GM23338 (cell line): ENCODE results near the gene MRPS34.
"Not testable (repeated sequence)": the region's sequence is repeated elsewhere in the genome, so short reads cannot be mapped to it uniquely, and the experiment has no call there.

ENCODE experiments used
- CTCF ChIP-seq, 2 experiments: fragments of 200-600 bp in 1 of 2; sonication (generic) in 1 of 2; conservative IDR thresholded peaks; 2 replicates each; pipeline versions ENCODE4 v1.5.1 to v1.6.1; 2016 to 2017; ENCODE audit warnings: antibody characterized with exemption in 2 of 2, low read depth in 2 of 2, mild to moderate bottlenecking in 2 of 2, moderate library complexity in 1 of 2
- ZNF114 ChIP-seq: fragments of 250-450 bp; sonication (Bioruptor Pico); IDR thresholded peaks from 2 replicates; pipeline ENCODE4 v1.5.0; 2020; ENCODE audit warnings: mild to moderate bottlenecking, moderate library complexity

DNA sequence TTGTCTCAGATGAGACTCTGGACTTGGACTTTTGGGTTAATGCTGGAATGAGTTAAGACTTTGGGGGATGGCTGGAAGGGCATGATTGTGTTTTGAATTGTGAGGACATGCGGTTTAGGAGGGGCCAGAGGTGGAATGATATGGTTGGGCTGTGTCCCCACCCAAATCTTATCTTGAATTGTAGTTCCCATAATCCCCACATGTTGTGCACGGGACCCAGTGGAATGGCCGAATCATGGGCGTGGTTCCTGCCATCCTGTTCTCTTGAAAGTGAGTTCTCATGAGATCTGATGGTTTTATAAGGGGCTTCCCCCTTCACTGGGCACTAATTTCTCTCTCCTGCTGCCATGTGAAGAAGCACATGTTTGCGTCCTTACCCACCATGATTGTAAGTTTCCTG lies 26.3 kb upstream of the MRPS34 start:
- not testable (repeated sequence) for TF ChIP-seq CTCF (conservative IDR thresholded peaks at IDR 0.05; ENCODE audit: low read depth in 2 of 2); ZNF114
